Mucosa of rectum (tissue), 2 donors: ENCODE results near the gene BANF2.
"Not testable (repeated sequence)": the region's sequence is repeated elsewhere in the genome, so short reads cannot be mapped to it uniquely, and the experiment has no call there.

Experiments
- H3K27ac ChIP-seq, 2 donors: one replicate each; pipeline ENCODE4 v1.7.0; 2013; ENCODE audit warnings: inconsistent platforms in 2 of 2, low read depth in 2 of 2, low read length in 2 of 2
- H3K27me3 ChIP-seq, 2 donors: one replicate each; pipeline ENCODE4 v1.7.0; 2013; ENCODE audit warnings: low read length in 2 of 2; ENCODE audit not compliant: control insufficient read depth in 2 of 2, insufficient read depth in 2 of 2
- H3K36me3 ChIP-seq, 2 donors: one replicate each; pipeline ENCODE4 v1.7.0; 2013; ENCODE audit warnings: low read length in 2 of 2; ENCODE audit not compliant: control insufficient read depth in 2 of 2, insufficient read depth in 2 of 2
- H3K4me1 ChIP-seq, 2 donors: one replicate each; pipeline ENCODE4 v1.7.0; 2013; ENCODE audit warnings: low read length in 2 of 2, mild to moderate bottlenecking in 1 of 2; ENCODE audit not compliant: control insufficient read depth in 2 of 2, insufficient read depth in 2 of 2
- H3K4me3 ChIP-seq, 2 donors: one replicate each; pipeline ENCODE4 v1.7.0; 2013; ENCODE audit warnings: low read length in 2 of 2
- H3K9ac ChIP-seq, 2 donors: one replicate each; pipeline ENCODE4 v1.7.0; 2013; ENCODE audit warnings: low read length in 2 of 2, low read depth in 1 of 2, mild to moderate bottlenecking in 1 of 2
- H3K9me3 ChIP-seq, 2 donors: one replicate each; pipeline ENCODE4 v1.7.0; 2013; ENCODE audit warnings: low read length in 2 of 2; ENCODE audit not compliant: control insufficient read depth in 2 of 2
- donor health status: healthy.
- donor health status: Normal muscosa, but diverticular disease.

The BANF2 gene

GRCh38 chr20:17657079-17657825 lies 42.5 kb upstream of the BANF2 start:
- no peak overlapping the region for H3K27ac ChIP-seq
- no peaks in the 10 kb centered on the region for H3K9me3 ChIP-seq
- H3K36me3 ChIP-seq: peaks cover 54 to 63% of the 10 kb centered on the region in 2 donors
- H3K27me3 ChIP-seq: no peaks in the 10 kb centered on the region
- H3K4me1 ChIP-seq: peaks cover 15 to 17% of the 10 kb centered on the region in 2 donors
- H3K9ac ChIP-seq: no peak overlapping the region
- H3K4me3 ChIP-seq: no peak overlapping the region

GRCh38 chr20:17657898-17658647 lies 41.7 kb upstream of the BANF2 start:
- Histone ChIP-seq H3K27ac (no peak overlapping the region), H3K36me3 (peaks cover 46 to 57% of the 10 kb centered on the region in 2 donors), H3K4me3 (no peak overlapping the region), H3K4me1 (peaks cover 17 to 21% of the 10 kb centered on the region in 2 donors), H3K9me3 (no peaks in the 10 kb centered on the region), H3K9ac (no peak overlapping the region), H3K27me3 (no peaks in the 10 kb centered on the region)

DNA sequence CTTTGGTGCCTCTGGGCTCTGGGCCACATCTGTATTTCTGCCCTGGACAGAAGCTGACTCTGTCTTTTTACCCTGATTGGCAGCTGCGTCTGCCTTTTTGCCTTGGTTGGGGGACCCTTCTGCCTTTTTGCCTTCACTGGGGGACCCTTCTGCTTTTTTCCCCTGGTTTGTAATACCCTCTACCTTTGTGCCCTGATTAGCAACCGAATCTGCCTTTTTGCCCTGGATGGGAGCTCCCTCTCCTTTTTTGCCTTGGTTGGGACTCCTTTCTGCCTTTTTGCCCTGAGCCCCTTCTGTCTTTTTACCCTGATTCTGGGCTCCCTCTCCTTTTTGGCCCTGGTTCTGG lies 41.1 kb upstream of the BANF2 start:
- no peaks in the 10 kb centered on the region for H3K9me3 ChIP-seq
- no peak overlapping the region for H3K27ac ChIP-seq
- H3K4me3 ChIP-seq: no peak overlapping the region
- peaks cover 17 to 23% of the 10 kb centered on the region in 2 donors for H3K4me1 ChIP-seq
- peaks cover 45 to 54% of the 10 kb centered on the region in 2 donors for H3K36me3 ChIP-seq
- H3K9ac ChIP-seq: no peak overlapping the region
- no peaks in the 10 kb centered on the region for H3K27me3 ChIP-seq

GRCh38 chr20:17659344-17659743 lies 40.4 kb upstream of the BANF2 start:
- H3K4me3 ChIP-seq, H3K9ac ChIP-seq, H3K27ac ChIP-seq, H3K9me3 ChIP-seq, H3K27me3 ChIP-seq: not testable (repeated sequence)
- peaks cover 42 to 52% of the 10 kb centered on the region in 2 donors for H3K36me3 ChIP-seq
- H3K4me1 ChIP-seq: peaks cover 19 to 24% of the 10 kb centered on the region in 2 donors

- Histone ChIP-seq H3K9me3 (no peaks in the 10 kb centered on the region), H3K9ac (no peak overlapping the region), H3K36me3 (peaks cover 39 to 52% of the 10 kb centered on the region in 2 donors), H3K27me3 (no peaks in the 10 kb centered on the region), H3K27ac (no peak overlapping the region), H3K4me1 (peaks cover 19 to 24% of the 10 kb centered on the region in 2 donors), H3K4me3 (no peak overlapping the region)
These were observed 40.0 kb upstream of the BANF2 start for GRCh38 chr20:17659801-17660200.

DNA sequence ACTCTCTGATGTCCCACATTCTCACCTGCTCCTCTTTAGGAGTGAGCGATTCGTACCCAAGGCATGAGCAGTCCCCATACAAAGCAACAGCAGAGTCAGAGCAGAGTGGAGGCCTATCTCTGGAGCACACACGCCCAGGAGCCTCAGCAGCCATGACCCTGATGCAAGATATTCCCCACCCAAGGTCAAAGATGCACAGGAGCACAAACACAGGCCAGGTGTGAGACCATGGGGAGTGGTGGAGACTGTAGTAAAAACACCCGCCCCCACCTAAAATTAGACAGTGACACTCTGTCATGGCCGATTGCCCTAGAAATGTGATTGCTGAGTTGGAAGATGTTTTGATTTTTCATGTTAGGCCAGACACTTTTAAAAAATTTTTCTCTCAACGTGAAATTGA lies 39.1 kb upstream of the BANF2 start:
- no peaks in the 10 kb centered on the region for H3K9me3 ChIP-seq
- peaks cover 19 to 24% of the 10 kb centered on the region in 2 donors for H3K4me1 ChIP-seq
- H3K4me3 ChIP-seq: no peak overlapping the region
- peak overlapping the region; percentile 3 to 52 for H3K27ac ChIP-seq
- H3K9ac ChIP-seq: no peak overlapping the region
- H3K27me3 ChIP-seq: no peaks in the 10 kb centered on the region
- H3K36me3 ChIP-seq: peaks cover 39 to 48% of the 10 kb centered on the region in 2 donors

DNA sequence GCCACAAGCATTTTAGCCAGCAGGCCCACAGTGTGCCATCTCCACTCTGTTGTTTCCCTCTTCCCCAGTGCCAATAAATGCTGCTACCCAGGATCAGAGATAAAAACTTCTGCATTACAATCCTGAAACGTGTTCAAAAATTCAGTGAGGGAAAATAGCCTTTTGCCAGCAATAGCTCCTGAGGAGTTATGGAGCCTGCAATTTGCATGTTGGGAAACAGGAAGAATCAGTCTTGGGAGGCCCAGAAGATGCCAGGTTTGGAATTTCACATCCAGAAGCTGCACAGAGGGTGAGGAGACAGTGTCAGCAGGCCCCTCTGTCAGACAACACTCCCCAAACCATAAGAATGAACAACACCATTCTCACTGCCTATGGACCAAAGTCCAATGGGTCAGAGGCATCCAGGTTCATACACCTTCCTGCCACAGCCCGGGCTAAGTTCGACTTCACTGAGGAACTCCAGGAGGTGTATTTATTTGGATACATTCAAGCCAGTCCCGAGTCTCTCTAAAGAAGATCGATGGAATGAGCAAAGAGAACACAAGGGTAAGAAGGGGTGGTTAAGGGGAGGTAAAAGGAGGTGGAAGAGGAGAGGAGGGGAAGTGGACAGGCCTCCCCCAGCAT lies 38.5 kb upstream of the BANF2 start:
- Histone ChIP-seq H3K9ac (no peak overlapping the region), H3K9me3 (no peaks in the 10 kb centered on the region), H3K4me1 (peaks cover 19 to 24% of the 10 kb centered on the region in 2 donors), H3K27ac (peak overlapping the region; percentile 3 to 52), H3K36me3 (peaks cover 36 to 42% of the 10 kb centered on the region in 2 donors), H3K27me3 (no peaks in the 10 kb centered on the region), H3K4me3 (peak overlapping the region in 1 of 2 donors; percentile 14)

DNA sequence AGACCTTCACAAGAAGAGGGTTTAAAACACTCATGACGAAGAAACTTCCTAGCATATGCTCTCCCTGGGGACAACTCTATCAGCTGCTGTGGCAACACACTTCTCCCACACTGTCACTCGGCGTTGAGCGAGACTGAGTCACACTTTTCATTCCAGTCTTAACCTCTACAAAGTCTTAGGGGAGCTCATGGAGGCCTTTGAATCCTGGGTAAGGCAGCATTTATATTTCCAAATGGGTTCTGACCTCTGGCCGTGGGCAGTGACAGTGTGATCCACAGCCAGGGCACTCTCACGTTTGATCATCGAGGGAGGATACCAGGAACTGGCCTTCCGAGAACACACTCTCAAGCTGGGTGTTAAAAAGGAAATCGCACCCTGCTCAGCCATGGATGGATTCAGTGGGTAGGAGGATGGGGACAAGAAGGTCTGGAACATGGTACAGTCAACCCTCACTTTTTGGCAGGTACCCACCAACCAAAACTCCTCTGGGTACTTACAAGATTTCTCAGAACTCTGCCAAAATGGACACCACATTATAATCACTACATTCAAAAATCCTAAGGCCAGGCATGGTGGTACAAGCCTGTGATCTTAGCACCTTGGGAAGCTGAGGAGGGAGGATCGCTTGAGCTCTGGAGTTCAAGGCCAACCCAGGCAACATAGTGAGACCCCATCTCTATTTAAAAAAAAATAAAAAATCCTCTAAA lies 37.3 kb upstream of the BANF2 start:
- H3K4me3 ChIP-seq: no peak overlapping the region
- H3K4me1 ChIP-seq: peaks cover 19 to 24% of the 10 kb centered on the region in 2 donors
- H3K9me3 ChIP-seq: no peaks in the 10 kb centered on the region
- H3K27ac ChIP-seq: peak overlapping the region; percentile 14 to 39
- H3K9ac ChIP-seq: no peak overlapping the region
- H3K36me3 ChIP-seq: peaks cover 30 to 35% of the 10 kb centered on the region in 2 donors
- no peaks in the 10 kb centered on the region for H3K27me3 ChIP-seq

DNA sequence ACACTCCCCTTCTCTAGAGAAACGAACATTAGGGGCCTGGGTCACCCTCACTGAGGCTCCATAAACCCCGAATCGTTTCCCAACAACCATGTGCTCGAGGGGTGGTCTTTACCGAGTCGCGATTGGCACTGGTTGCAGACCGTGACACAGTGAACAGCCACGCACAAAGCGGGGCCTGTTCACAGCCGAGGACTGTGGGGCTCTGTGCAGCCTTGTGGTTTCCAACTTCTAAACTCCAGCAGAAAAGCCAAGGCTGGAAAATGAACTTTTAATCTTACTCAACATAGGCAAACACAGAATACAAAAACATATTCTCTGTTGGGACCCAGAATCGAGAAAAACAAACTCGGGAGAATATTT lies 36.7 kb upstream of the BANF2 start:
- H3K27ac ChIP-seq: no peak overlapping the region
- peaks cover 27 to 32% of the 10 kb centered on the region in 2 donors for H3K36me3 ChIP-seq
- H3K4me3 ChIP-seq: no peak overlapping the region
- no peak overlapping the region for H3K9ac ChIP-seq
- H3K27me3 ChIP-seq: no peaks in the 10 kb centered on the region
- H3K4me1 ChIP-seq: peaks cover 19 to 24% of the 10 kb centered on the region in 2 donors
- no peaks in the 10 kb centered on the region for H3K9me3 ChIP-seq
